Neural cell (in vitro differentiated cells): ENCODE data around the gene ANO3. TPM values are rescaled to one million over a fixed set of nuclear protein-coding genes. Genes with fewer than 3 reads are reported as not detected.

Experiments used
- H2AFZ ChIP-seq: fragments of 200-600, 300-800 bp; sonication (generic), shearing (Covaris generic); 2 replicates; pipeline ENCODE4 v1.6.0; 2014; ENCODE audit warnings: low read depth, mild to moderate bottlenecking, antibody characterized with exemption, low read length, moderate library complexity
- H3F3A ChIP-seq: fragments of 200-600 bp; shearing (Covaris generic); 2 replicates; pipeline ENCODE4 v1.6.1; 2016; ENCODE audit warnings: mild to moderate bottlenecking, moderate library complexity, mixed read lengths, antibody characterized with exemption, low read length; ENCODE audit not compliant: insufficient read depth, poor library complexity, severe bottlenecking
- H3K27ac ChIP-seq: fragments of 200-600, 300-800 bp; sonication (generic), shearing (Covaris generic); 2 replicates; pipeline ENCODE4 v1.5.1; 2014; ENCODE audit warnings: mild to moderate bottlenecking, low read length, moderate library complexity
- H3K27me3 ChIP-seq: fragments of 300-800, 200-600 bp; sonication (generic), shearing (Covaris generic); 2 replicates; pipeline ENCODE4 v1.6.0; 2014; ENCODE audit warnings: mild to moderate bottlenecking, low read depth, low read length, moderate library complexity; ENCODE audit not compliant: insufficient read depth
- H3K36me3 ChIP-seq: fragments of 300-800, 200-600 bp; sonication (generic), shearing (Covaris generic); 2 replicates; pipeline ENCODE4 v1.5.1; 2014; ENCODE audit warnings: mild to moderate bottlenecking, antibody characterized with exemption, low read length, moderate library complexity; ENCODE audit not compliant: insufficient read depth
- H3K4me2 ChIP-seq: fragments of 300-800, 200-600 bp; sonication (generic), shearing (Covaris generic); 2 replicates; pipeline ENCODE4 v1.6.0; 2014; ENCODE audit warnings: mild to moderate bottlenecking, low read length
- H3K4me3 ChIP-seq: fragments of 300-800, 200-600 bp; sonication (generic), shearing (Covaris generic); 2 replicates; pipeline ENCODE4 v1.5.1; 2014; ENCODE audit warnings: mild to moderate bottlenecking, low read length, moderate library complexity
- H3K79me2 ChIP-seq: fragments of 200-600 bp; shearing (Covaris generic); replicated peaks from 2 replicates; pipeline ENCODE4 v1.6.0; 2014; ENCODE audit warnings: mild to moderate bottlenecking, low read length, moderate library complexity; ENCODE audit not compliant: insufficient read depth
- H3K9ac ChIP-seq: fragments of 300-800, 200-600 bp; sonication (generic), shearing (Covaris generic); 2 replicates; pipeline ENCODE4 v1.6.1; 2016; ENCODE audit warnings: mild to moderate bottlenecking, low read length, mixed read lengths
- H3K9me2 ChIP-seq: fragments of 200-600 bp; shearing (Covaris generic); 2 replicates; pipeline ENCODE4 v1.6.1; 2016; ENCODE audit warnings: mild to moderate bottlenecking, low read length, mixed read lengths; ENCODE audit not compliant: insufficient read depth
- H3K9me3 ChIP-seq: fragments of 200-600, 300-800 bp; sonication (generic), shearing (Covaris generic); 2 replicates; pipeline ENCODE4 v1.6.1; 2016; ENCODE audit warnings: mild to moderate bottlenecking, mixed run types, low read length, moderate library complexity, mixed read lengths
- H4K20me1 ChIP-seq: fragments of 200-600 bp; shearing (Covaris generic); 2 replicates; pipeline ENCODE4 v1.6.1; 2016; ENCODE audit warnings: mild to moderate bottlenecking, mixed run types; ENCODE audit not compliant: insufficient read depth
- EP300 ChIP-seq: fragments of 450-650 bp; conservative IDR thresholded peaks from 2 replicates; pipeline ENCODE4 v1.6.1; 2014; ENCODE audit warnings: antibody characterized with exemption, mild to moderate bottlenecking, moderate library complexity; ENCODE audit not compliant: poor library complexity, severe bottlenecking
- EZH2 ChIP-seq: fragments of 200-600, 300-800 bp; shearing (Covaris generic), sonication (generic); IDR thresholded peaks from 2 replicates; pipeline ENCODE4 v1.6.1; 2014; ENCODE audit warnings: antibody characterized with exemption, low read length, borderline replicate concordance, mild to moderate bottlenecking; ENCODE audit not compliant: insufficient read depth, poor library complexity, severe bottlenecking
- MXI1 ChIP-seq: fragments of 450-650 bp; conservative IDR thresholded peaks from 2 replicates; pipeline ENCODE4 v1.6.1; 2014; ENCODE audit warnings: antibody characterized with exemption, mild to moderate bottlenecking; ENCODE audit not compliant: poor library complexity, severe bottlenecking
- POLR2AphosphoS5 ChIP-seq: IDR thresholded peaks from 2 replicates; pipeline ENCODE4 v1.6.1; 2012
- RAD21 ChIP-seq: fragments of 450-650 bp; conservative IDR thresholded peaks from 2 replicates; pipeline ENCODE4 v1.6.1; 2014; ENCODE audit warnings: antibody characterized with exemption, mild to moderate bottlenecking, moderate library complexity
- SMC3 ChIP-seq: fragments of 450-650 bp; conservative IDR thresholded peaks from 2 replicates; pipeline ENCODE4 v1.6.1; 2014; ENCODE audit warnings: antibody characterized with exemption, mild to moderate bottlenecking, moderate library complexity; ENCODE audit not compliant: poor library complexity
- TAF1 ChIP-seq: IDR thresholded peaks from 2 replicates; pipeline ENCODE4 v1.6.1; 2012; ENCODE audit warnings: low read depth
- polyA plus RNA-seq: library from polyadenylated mRNA; depleted of rRNA; stranded (reverse); fragments of >200 nt; gene quantifications from 2 replicates; pipeline ENCODE4 v1.2.3, GENCODE V29; 2014
- TF ChIP-seq, protein P1 (sequence below): fragments of 450-650 bp; IDR thresholded peaks from 2 replicates; pipeline ENCODE4 v1.5.1; 2014; ENCODE audit warnings: antibody characterized with exemption, mild to moderate bottlenecking, moderate library complexity; ENCODE audit not compliant: poor library complexity, severe bottlenecking
- TF ChIP-seq, protein P2 (sequence below): IDR thresholded peaks from 2 replicates; pipeline ENCODE4 v1.6.1; 2012; ENCODE audit warnings: borderline replicate concordance

Gene ANO3
- polyA plus RNA-seq, 1 donor from 2014 or later, result not detected

DNA sequence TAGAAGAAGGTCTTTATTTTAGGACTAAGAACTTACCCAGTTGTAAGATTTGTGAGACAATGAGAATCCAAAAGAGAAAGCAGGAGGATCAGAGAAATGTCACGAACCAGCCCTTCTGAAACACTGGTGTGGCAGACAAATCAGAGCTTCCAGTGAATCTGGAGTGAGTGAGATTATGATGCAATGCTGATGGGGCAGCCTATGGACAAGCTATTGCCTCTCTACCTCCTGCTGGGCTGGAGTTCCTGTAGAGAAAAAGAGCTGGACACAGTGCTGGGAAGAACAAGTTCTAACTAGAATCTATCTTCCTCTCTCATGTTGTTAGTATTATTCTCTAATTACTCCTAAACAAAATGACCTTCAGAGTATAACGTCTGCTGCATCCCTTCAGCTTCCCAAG, 12.0 kb upstream of the ANO3 start:
- no peak overlapping the region for H2AFZ ChIP-seq
- no peaks in the 10 kb centered on the region for H3K27me3 ChIP-seq
- no peaks in the 10 kb centered on the region for H4K20me1 ChIP-seq
- H3K4me3 ChIP-seq, result no peak overlapping the region
- no peak overlapping the region for H3K9ac ChIP-seq
- no peak overlapping the region for H3K4me2 ChIP-seq
- H3K79me2 ChIP-seq, result no peaks in the 10 kb centered on the region
- no peaks in the 10 kb centered on the region for H3K9me2 ChIP-seq
- H3K36me3 ChIP-seq, result no peaks in the 10 kb centered on the region
- no peaks in the 10 kb centered on the region for H3K9me3 ChIP-seq
- H3K27ac ChIP-seq, result no peak overlapping the region
- H3F3A ChIP-seq, result no peaks in the 10 kb centered on the region
- TF ChIP-seq, protein P1, sequence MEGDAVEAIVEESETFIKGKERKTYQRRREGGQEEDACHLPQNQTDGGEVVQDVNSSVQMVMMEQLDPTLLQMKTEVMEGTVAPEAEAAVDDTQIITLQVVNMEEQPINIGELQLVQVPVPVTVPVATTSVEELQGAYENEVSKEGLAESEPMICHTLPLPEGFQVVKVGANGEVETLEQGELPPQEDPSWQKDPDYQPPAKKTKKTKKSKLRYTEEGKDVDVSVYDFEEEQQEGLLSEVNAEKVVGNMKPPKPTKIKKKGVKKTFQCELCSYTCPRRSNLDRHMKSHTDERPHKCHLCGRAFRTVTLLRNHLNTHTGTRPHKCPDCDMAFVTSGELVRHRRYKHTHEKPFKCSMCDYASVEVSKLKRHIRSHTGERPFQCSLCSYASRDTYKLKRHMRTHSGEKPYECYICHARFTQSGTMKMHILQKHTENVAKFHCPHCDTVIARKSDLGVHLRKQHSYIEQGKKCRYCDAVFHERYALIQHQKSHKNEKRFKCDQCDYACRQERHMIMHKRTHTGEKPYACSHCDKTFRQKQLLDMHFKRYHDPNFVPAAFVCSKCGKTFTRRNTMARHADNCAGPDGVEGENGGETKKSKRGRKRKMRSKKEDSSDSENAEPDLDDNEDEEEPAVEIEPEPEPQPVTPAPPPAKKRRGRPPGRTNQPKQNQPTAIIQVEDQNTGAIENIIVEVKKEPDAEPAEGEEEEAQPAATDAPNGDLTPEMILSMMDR, result no peak
- TF ChIP-seq TAF1 (no peak), MXI1 (no peak), EZH2 (no peak), SMC3 (no peak), RAD21 (no peak), POLR2AphosphoS5 (no peak), EP300 (no peak)
- TF ChIP-seq, protein P2, sequence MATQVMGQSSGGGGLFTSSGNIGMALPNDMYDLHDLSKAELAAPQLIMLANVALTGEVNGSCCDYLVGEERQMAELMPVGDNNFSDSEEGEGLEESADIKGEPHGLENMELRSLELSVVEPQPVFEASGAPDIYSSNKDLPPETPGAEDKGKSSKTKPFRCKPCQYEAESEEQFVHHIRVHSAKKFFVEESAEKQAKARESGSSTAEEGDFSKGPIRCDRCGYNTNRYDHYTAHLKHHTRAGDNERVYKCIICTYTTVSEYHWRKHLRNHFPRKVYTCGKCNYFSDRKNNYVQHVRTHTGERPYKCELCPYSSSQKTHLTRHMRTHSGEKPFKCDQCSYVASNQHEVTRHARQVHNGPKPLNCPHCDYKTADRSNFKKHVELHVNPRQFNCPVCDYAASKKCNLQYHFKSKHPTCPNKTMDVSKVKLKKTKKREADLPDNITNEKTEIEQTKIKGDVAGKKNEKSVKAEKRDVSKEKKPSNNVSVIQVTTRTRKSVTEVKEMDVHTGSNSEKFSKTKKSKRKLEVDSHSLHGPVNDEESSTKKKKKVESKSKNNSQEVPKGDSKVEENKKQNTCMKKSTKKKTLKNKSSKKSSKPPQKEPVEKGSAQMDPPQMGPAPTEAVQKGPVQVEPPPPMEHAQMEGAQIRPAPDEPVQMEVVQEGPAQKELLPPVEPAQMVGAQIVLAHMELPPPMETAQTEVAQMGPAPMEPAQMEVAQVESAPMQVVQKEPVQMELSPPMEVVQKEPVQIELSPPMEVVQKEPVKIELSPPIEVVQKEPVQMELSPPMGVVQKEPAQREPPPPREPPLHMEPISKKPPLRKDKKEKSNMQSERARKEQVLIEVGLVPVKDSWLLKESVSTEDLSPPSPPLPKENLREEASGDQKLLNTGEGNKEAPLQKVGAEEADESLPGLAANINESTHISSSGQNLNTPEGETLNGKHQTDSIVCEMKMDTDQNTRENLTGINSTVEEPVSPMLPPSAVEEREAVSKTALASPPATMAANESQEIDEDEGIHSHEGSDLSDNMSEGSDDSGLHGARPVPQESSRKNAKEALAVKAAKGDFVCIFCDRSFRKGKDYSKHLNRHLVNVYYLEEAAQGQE, result no peak

DNA sequence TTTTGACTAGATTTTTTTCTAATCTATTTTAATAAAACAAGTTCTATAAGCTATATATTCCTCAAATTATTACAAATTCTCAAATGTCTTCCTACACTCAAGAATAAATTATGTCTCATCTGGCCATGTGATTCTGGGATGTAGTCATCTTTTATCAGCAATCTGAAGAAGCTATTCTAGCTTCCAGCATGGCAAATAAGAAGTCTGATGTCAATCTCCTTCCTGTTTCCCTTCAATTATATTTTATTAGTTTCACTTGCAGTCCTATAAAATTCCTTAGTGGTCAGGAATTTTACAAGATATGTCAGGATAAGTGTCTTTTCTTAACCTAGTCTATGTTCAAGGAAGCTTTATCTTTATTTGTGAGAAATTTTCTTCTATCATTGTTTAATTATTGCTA, 10.4 kb upstream of the ANO3 start:
- Histone ChIP-seq H3K4me2 (no peak overlapping the region), H3K4me3 (no peak overlapping the region), H3K27ac (no peak overlapping the region), H4K20me1 (no peaks in the 10 kb centered on the region), H3K9me2 (no peaks in the 10 kb centered on the region), H3K9me3 (no peaks in the 10 kb centered on the region), H3K36me3 (no peaks in the 10 kb centered on the region), H3K27me3 (no peaks in the 10 kb centered on the region), H3K79me2 (no peaks in the 10 kb centered on the region), H3K9ac (no peak overlapping the region), H2AFZ (no peak overlapping the region), H3F3A (no peaks in the 10 kb centered on the region)
- TF ChIP-seq SMC3 (no peak), RAD21 (no peak), MXI1 (no peak), TAF1 (no peak), POLR2AphosphoS5 (no peak), EP300 (no peak), EZH2 (no peak)
- TF ChIP-seq, protein P2, result no peak
- TF ChIP-seq, protein P1, result no peak
